H1 (cell line): ENCODE results near the gene SLC1A3. TPM values are rescaled to one million over a fixed set of nuclear protein-coding genes. Genes with fewer than 3 reads are reported as not detected.
"Not testable (repeated sequence)": the region's sequence is repeated elsewhere in the genome, so short reads cannot be mapped to it uniquely, and the experiment has no call there.

Source experiments
- CTCF ChIA-PET: fragments of 300-600 bp; sonication (Branson Sonifier 250); formaldehyde crosslinking; loops from one replicate; lab custom pipeline; 2021; ENCODE audit not compliant: partially characterized antibody; lab: Charles Lee
- POLR2A ChIA-PET: fragments of 300-600 bp; sonication (Branson Sonifier 250); formaldehyde crosslinking; loops from one replicate; lab custom pipeline; 2021; ENCODE audit warnings: inconsistent platforms; ENCODE audit not compliant: partially characterized antibody; lab: Charles Lee
- DNase-seq, 2 experiments: peaks; one replicate each; pipeline versions ENCODE4 v3.0.0 to v3.0.0-alpha.2; 2010 to 2022; ENCODE audit warnings: low spot score in 2 of 2, low read depth in 1 of 2, mixed read lengths in 1 of 2
- FAIRE-seq: peaks from 2 replicates; lab custom pipeline; 2011; peaks lifted over from hg19 to GRCh38; lab: Jason Lieb, UNC
- H2AFZ ChIP-seq: 2 replicates; pipeline ENCODE4 v1.8.1; 2012; ENCODE audit warnings: low read length, inconsistent platforms
- H2AK5ac ChIP-seq: 2 replicates; pipeline ENCODE4 v1.6.1; 2013; ENCODE audit warnings: low read depth, low read length
- H2BK120ac ChIP-seq: replicated peaks from 2 replicates; pipeline ENCODE3; 2013; ENCODE audit warnings: low read depth, low read length, inconsistent platforms
- H2BK12ac ChIP-seq: 2 replicates; pipeline ENCODE4 v1.6.1; 2013; ENCODE audit warnings: low read depth, low read length
- H2BK15ac ChIP-seq: 2 replicates; pipeline ENCODE4 v1.6.1; 2013; ENCODE audit warnings: low read length
- H2BK20ac ChIP-seq: 2 replicates; pipeline ENCODE4 v1.6.1; 2013; ENCODE audit warnings: low read length
- H2BK5ac ChIP-seq: 2 replicates; pipeline ENCODE4 v1.6.1; 2013; ENCODE audit warnings: low read depth, low read length
- H3K14ac ChIP-seq: 2 replicates; pipeline ENCODE4 v1.6.1; 2013; ENCODE audit warnings: inconsistent platforms; ENCODE audit not compliant: insufficient read length
- H3K18ac ChIP-seq: 2 replicates; pipeline ENCODE4 v1.6.1; 2013; ENCODE audit warnings: low read length; ENCODE audit errors: extremely low read depth
- H3K23ac ChIP-seq: 2 replicates; pipeline ENCODE4 v1.6.1; 2013; ENCODE audit warnings: inconsistent platforms; ENCODE audit not compliant: insufficient read length
- H3K23me2 ChIP-seq: 2 replicates; pipeline ENCODE4 v1.6.1; 2013; ENCODE audit warnings: low read depth, low read length
- H3K27ac ChIP-seq: 2 replicates; pipeline ENCODE4 v1.6.1; 2011; ENCODE audit warnings: low read depth, low read length, inconsistent platforms
- H3K27me3 ChIP-seq, 4 experiments: replicated peaks in 1 of 4; 1 replicate in 1 of 4; 2 replicates in 3 of 4; pipeline versions ENCODE4 v1.6.1 to v1.8.1; 2011 to 2013; ENCODE audit warnings: low read length in 3 of 4, mild to moderate bottlenecking in 3 of 4, inconsistent platforms in 2 of 4, mixed read lengths in 2 of 4, moderate library complexity in 1 of 4; ENCODE audit not compliant: control insufficient read depth in 3 of 4, insufficient read depth in 3 of 4; ENCODE audit errors: extremely low read depth in 1 of 4
- H3K36me3 ChIP-seq, 4 experiments: 2 replicates each; pipeline versions ENCODE4 v1.6.1 to v1.8.1; 2011 to 2013; ENCODE audit warnings: mild to moderate bottlenecking in 4 of 4, low read length in 3 of 4, moderate library complexity in 2 of 4, control low read depth in 1 of 4, inconsistent platforms in 1 of 4; ENCODE audit not compliant: insufficient read depth in 4 of 4, control insufficient read depth in 2 of 4
- H3K4ac ChIP-seq: replicated peaks from 2 replicates; pipeline ENCODE3; 2013; ENCODE audit warnings: low read length, low read depth, mixed read lengths, inconsistent platforms; ENCODE audit not compliant: insufficient read length
- H3K4me1 ChIP-seq, 4 experiments: replicated peaks in 1 of 4; 1 replicate in 1 of 4; 2 replicates in 3 of 4; pipeline versions ENCODE4 v1.6.1 to v1.8.1; 2011 to 2013; ENCODE audit warnings: low read length in 3 of 4, inconsistent platforms in 2 of 4, mixed read lengths in 1 of 4; ENCODE audit not compliant: insufficient read depth in 4 of 4, control insufficient read depth in 3 of 4
- H3K4me2 ChIP-seq, 2 experiments: 2 replicates each; pipeline versions ENCODE4 v1.6.1 to v1.8.1; 2011 to 2013; ENCODE audit warnings: low read depth in 2 of 2, low read length in 2 of 2, control low read depth in 1 of 2, inconsistent platforms in 1 of 2, mild to moderate bottlenecking in 1 of 2; ENCODE audit not compliant: insufficient read depth in 1 of 2
- H3K4me3 ChIP-seq, 4 experiments: fragments of 200-600, 300-600 bp in 1 of 4; sonication (generic), shearing (Covaris generic), sonication (Bioruptor Twin) in 1 of 4; 2 replicates each; pipeline versions ENCODE4 v1.5.1 to v1.8.1; 2011 to 2016; ENCODE audit warnings: low read length in 4 of 4, low read depth in 3 of 4, control low read depth in 2 of 4, inconsistent platforms in 2 of 4, mild to moderate bottlenecking in 2 of 4, mixed read lengths in 1 of 4, moderate library complexity in 1 of 4; ENCODE audit not compliant: insufficient read depth in 2 of 4; ENCODE audit errors: extremely low read depth in 1 of 4
- H3K56ac ChIP-seq: replicated peaks from 2 replicates; pipeline ENCODE3; 2013; ENCODE audit warnings: low read depth, mild to moderate bottlenecking, mixed read lengths, low read length, inconsistent platforms; ENCODE audit not compliant: insufficient read length
- H3K79me1 ChIP-seq: 2 replicates; pipeline ENCODE4 v1.6.1; 2013; ENCODE audit warnings: low read depth, low read length, control low read depth
- H3K79me2 ChIP-seq, 2 experiments: 2 replicates each; pipeline versions ENCODE4 v1.6.1 to v1.8.1; 2012 to 2013; ENCODE audit warnings: low read length in 2 of 2, mild to moderate bottlenecking in 2 of 2, inconsistent platforms in 1 of 2; ENCODE audit not compliant: insufficient read depth in 2 of 2, control insufficient read depth in 1 of 2
- H3K9ac ChIP-seq, 4 experiments: replicated peaks in 1 of 4; 1 replicate in 1 of 4; 2 replicates in 3 of 4; pipeline versions ENCODE4 v1.6.1 to v1.8.1; 2011 to 2013; ENCODE audit warnings: low read depth in 3 of 4, low read length in 3 of 4, control low read depth in 2 of 4, mild to moderate bottlenecking in 2 of 4, moderate library complexity in 2 of 4, inconsistent platforms in 1 of 4; ENCODE audit errors: extremely low read depth in 1 of 4
- H3K9me3 ChIP-seq, 2 experiments: 2 replicates each; pipeline versions ENCODE4 v1.6.1 to v1.8.1; 2012 to 2013; ENCODE audit warnings: mild to moderate bottlenecking in 2 of 2, moderate library complexity in 2 of 2, control low read depth in 1 of 2, inconsistent platforms in 1 of 2, low read depth in 1 of 2, low read length in 1 of 2, mixed read lengths in 1 of 2; ENCODE audit not compliant: insufficient read depth in 2 of 2
- H4K20me1 ChIP-seq, 2 experiments: replicated peaks in 1 of 2; 2 replicates each; pipeline versions ENCODE3 to v1.8.1; 2011 to 2013; ENCODE audit warnings: inconsistent platforms in 2 of 2, low read length in 2 of 2, mild to moderate bottlenecking in 1 of 2; ENCODE audit not compliant: insufficient read depth in 2 of 2, control insufficient read depth in 1 of 2
- H4K5ac ChIP-seq: 2 replicates; pipeline ENCODE4 v1.6.1; 2013; ENCODE audit warnings: low read length, low read depth, mixed read lengths, inconsistent platforms; ENCODE audit not compliant: insufficient read length
- H4K8ac ChIP-seq: 2 replicates; pipeline ENCODE4 v1.8.0; 2013; ENCODE audit warnings: mild to moderate bottlenecking, moderate library complexity, low read length, inconsistent platforms; ENCODE audit not compliant: insufficient read depth; ENCODE audit errors: extremely low read depth
- H4K91ac ChIP-seq: replicated peaks from 2 replicates; pipeline ENCODE3; 2013; ENCODE audit warnings: low read length, mixed read lengths, inconsistent platforms; ENCODE audit not compliant: insufficient read length
- WGBS, 2 experiments: shearing (Covaris generic) in 1 of 2; methylation state at CpG; one replicate each; pipeline versions ENCODE4 v1.1.6 to v1.1.7; 2013 to 2015; ENCODE audit warnings: low lambda C conversion rate in 2 of 2, mixed read lengths in 2 of 2, inconsistent platforms in 1 of 2, low coverage in 1 of 2, missing lambda C conversion rate in 1 of 2; ENCODE audit not compliant: insufficient replicate concordance in 2 of 2, insufficient coverage in 1 of 2, insufficient read length in 1 of 2; ENCODE audit errors: extremely low coverage in 1 of 2, missing lambda C conversion rate in 1 of 2; 5-methylcytosine and 5-hydroxymethylcytosine counted together
- polyA plus RNA-seq, 7 experiments: library from polyadenylated mRNA; depleted of rRNA in 3 of 7; stranded (reverse) in 5 of 7; unstranded in 2 of 7; fragments of >200 nt in 5 of 7; fragments of 200-250 nt in 2 of 7; gene quantifications; 1 replicate in 5 of 7; 2 replicates in 1 of 7; 4 replicates in 1 of 7; pipeline versions ENCODE4 v1.2.1 to v1.2.3, GENCODE V29; 2011 to 2013; ENCODE audit warnings: missing spikeins in 2 of 7, mixed read lengths in 2 of 7
- total RNA-seq: library from RNA; stranded (reverse); fragmentation: NEBNext Ultra II Directional; extraction: Animal tissue kit (Norgen Biotek cat#: 25700); gene quantifications from 2 replicates; pipeline ENCODE4 v1.2.1, GENCODE V29; 2021

SLC1A3 gene
- total and polyA plus RNA-seq, 2 of the 8 experiments (the other 6 are each of a cell fraction or from before 2014, with no cell fraction given) = 26.7 to 35.3 TPM

DNA sequence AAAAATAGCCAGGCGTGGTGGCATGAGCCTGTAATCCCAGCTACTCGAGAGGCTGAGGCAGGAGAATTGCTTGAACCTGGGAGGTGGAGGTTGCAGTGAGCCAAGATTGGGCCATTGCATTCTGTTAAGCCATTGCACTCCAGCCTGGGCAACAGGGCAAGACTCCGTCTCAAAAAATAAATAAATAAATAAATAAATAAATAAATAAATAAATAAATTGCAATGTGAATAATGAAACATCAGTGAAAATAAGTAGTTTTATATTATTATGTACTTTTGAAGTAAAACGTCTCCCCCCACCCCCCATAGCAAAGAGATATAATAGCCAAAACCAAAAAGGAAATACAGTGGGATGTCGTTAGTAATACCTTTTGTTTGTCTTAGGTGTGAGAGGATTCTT lies 37.4 kb downstream of the SLC1A3 start:
- H3K9me3 ChIP-seq, H3K4ac ChIP-seq, H2BK20ac ChIP-seq, H3K79me2 ChIP-seq, H3K14ac ChIP-seq, H3K4me1 ChIP-seq, H3K36me3 ChIP-seq, DNase-seq, H2BK5ac ChIP-seq, POLR2A ChIA-PET, H2AFZ ChIP-seq, H4K8ac ChIP-seq, H2BK12ac ChIP-seq, H3K18ac ChIP-seq, H3K4me3 ChIP-seq, H2BK120ac ChIP-seq, H3K27ac ChIP-seq, FAIRE-seq, H3K79me1 ChIP-seq, H4K20me1 ChIP-seq, H3K4me2 ChIP-seq, H2BK15ac ChIP-seq, H3K23me2 ChIP-seq, H2AK5ac ChIP-seq, H4K91ac ChIP-seq, H3K23ac ChIP-seq, H3K27me3 ChIP-seq, H3K9ac ChIP-seq, H4K5ac ChIP-seq, H3K56ac ChIP-seq: not testable (repeated sequence)
- WGBS, 2 experiments = 85% methylated on average over 5 of the region's 5 CpGs; no CpG with 5 or more reads in 1 of the 2 experiments
- CTCF ChIA-PET = interaction anchor here (0.6 kb wide), 1 partner anchor 42 kb away, joined by 3 read pairs; no protein-coding TSS in a partner anchor
